NCI-H2171 (cell line): ENCODE data around the gene SLC27A1.
"Not testable (repeated sequence)": the region's sequence is repeated elsewhere in the genome, so short reads cannot be mapped to it uniquely, and the experiment has no call there.

ENCODE experiments used
- DNase-seq: peaks from one replicate; lab custom pipeline; 2025; lab: John Stamatoyannopoulos, UW

Gene SLC27A1

DNA sequence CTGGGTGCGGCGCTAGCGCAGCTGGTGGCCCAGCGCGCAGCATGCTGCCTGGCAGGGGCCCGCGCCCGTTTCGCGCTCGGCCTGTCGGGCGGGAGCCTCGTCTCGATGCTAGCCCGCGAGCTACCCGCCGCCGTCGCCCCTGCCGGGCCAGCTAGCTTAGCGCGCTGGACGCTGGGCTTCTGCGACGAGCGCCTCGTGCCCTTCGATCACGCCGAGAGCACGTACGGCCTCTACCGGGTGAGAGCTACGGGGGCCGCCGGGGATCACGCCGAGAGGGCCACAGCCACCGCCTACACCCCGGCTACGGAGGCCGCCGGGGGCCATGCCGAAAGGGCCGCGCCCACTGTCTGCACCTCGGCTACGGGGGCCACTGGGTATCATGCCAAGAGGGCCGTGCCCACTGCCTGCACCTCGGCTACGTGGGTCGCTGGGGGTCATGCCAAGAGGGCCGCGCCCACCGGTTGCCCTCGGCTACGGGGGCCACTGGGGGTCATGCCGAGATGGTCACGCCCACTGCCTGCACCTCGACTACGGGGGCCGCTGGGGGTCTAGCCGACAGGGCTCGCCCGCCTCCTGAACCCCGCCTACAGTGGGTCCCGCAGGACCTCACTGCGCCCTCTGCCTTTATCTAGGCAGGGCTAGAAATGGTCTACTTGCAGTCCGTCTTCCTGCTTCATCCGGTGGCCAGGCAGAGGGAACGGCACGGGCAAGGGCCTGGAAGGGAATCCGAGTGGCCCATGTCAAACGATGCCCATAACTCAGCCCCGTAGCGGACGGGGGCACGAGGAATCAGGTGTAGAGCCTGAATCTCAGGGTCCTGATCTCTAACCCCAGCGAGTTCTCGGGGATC, 41.6 kb downstream of the SLC27A1 start:
- DNase-seq, result peak; percentile 69

GRCh38 chr19:17512574-17512939, 42.2 kb downstream of the SLC27A1 start:
- DNase-seq, result no peak

DNA sequence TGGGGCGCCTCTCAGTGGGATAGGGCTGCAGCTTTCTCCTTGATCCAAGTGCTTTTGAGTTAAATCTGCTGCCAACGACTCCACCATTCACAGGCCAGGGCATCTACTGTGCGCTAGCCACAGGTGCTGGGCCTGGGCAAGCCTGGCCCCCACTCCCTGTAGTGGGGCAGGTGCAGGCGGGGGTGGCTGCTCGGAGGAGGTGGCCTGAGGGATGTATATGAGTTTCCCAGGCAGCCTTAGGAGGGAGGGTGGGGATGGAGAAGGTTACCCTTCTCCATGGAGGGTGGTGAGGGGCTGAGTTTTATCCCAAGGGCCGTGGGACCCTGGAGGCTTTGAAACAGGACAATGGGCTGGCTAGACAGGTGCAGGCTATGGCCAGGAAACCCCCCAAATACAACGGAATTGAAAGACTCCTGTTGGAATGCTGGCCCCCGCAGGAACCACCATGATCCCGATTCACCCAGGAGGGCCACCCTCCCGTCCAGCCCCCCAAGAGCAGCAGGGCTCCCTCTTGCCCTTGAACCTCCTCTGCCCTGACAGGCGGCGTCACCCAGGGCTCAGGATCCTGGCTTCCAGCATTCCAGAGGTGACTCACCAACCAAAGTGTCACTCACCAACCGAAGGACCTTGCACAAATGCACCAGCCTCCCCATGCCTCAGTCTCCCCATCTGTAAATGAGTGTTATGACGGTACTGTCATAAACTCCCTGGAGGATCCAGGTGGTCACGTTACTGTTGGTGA, 45.3 kb downstream of the SLC27A1 start:
- DNase-seq, result no peak

GRCh38 chr19:17517898-17518297, 47.6 kb downstream of the SLC27A1 start:
- DNase-seq, result no peak

- not testable (repeated sequence) for DNase-seq
Observed at GRCh38 chr19:17518654-17519053, 48.3 kb downstream of the SLC27A1 start.

DNA sequence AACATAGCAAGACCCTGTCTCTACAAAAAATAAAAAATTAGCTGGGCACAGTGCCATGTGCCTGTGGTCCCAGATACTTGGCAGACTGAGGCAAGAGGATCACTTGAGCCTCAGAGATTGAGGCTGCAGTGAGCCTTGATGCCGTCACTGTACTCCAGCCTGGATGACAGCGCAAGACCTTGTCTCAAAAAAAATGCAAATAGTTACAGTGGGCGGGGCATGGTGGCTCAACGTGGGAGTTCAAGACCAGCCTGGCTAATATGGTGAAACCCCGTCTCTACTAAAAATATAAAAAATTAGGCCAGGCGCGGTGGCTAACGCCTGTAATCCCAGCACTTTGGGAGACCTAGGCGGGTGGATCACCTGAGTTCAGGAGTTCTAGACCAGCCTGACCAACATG, 49.6 kb downstream of the SLC27A1 start:
- no peak for DNase-seq

GRCh38 chr19:17520865-17521264, 50.5 kb downstream of the SLC27A1 start:
- DNase-seq, result no peak

DNA sequence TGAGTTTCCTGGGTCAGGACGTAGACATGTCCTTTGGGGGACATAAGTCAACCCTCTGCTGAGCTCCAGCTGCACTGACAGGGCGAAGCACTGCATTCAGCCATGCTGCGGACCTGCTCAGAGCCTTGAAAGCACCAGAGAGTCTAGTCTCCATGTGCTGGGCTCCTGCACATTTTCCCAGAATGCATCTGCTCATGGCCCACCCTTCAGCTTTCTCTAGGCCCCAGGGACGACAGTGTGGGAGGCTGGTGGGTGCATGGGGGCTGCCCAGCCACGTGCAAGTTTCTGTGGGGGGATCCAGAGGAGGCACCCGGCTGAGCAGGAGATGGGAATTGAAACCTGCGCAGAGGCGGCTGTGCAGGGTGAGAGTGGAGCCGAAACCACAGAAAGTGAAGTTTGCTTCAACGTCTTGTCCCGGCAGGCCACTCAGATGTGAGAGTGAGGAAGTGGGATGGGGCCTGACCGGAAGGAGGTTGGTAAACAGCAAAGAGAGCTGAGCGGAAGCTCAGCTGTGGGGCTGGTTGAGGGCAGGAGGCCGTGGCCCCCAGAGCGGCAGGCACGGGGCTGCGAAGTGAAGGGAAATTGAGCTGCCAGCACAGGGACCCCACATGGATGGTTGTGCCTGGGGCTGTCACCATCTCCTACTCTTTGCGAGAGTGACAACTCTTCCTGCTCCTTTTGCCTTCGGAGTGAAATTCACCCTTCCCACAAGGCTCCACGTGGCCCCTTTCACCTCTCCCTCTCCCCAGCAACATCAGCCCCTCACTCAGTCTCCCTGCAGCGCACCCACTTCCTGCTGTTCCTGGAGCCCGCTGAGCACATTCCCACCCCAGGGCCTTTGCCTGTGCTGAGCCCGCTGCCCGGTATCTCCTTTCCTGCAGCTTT, 52.9 kb downstream of the SLC27A1 start:
- DNase-seq, result no peak

GRCh38 chr19:17524651-17525050, 54.3 kb downstream of the SLC27A1 start:
- no peak for DNase-seq

GRCh38 chr19:17525141-17525540, 54.8 kb downstream of the SLC27A1 start:
- DNase-seq, result no peak

DNA sequence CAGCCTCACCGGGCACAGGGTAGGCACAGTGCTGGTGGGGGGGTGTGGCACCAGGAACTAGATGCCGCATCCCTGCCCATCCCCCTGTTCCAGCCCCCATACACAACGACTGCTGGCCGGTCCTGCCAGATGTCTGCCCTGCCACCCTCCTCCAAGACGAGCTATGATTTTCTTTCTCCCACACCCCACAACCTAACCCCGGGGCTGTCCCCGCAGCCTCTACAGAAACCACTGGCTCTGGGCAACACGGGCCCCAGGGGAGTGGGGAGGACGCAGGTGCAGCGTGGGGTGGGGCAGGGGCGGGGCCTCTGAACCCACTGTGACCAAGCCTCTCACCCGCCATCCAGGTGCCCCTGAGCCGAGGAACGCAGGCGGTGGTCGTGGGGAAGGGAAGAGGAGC, 56.6 kb downstream of the SLC27A1 start:
- DNase-seq, result no peak

GRCh38 chr19:17527326-17527725, 57.0 kb downstream of the SLC27A1 start:
- DNase-seq, result no peak

DNA sequence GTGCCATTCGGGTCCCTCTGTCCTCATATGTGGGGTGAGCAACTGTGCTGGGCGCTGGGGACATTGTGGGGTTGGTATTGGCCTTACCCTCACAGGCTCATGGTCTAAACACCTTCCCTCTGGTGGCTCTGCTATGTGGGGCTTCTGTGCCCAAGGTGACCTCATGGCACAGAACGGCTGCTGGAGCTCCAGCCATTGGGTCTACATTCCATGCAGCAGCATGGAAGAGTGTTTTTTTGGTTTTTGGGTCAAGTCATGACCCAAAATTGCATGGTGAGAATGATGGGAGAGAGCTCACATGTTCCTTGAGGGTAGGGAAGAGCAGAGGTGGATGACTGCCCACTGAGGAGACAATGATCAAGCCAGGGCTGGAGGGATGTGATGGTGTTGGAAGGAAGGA, 58.3 kb downstream of the SLC27A1 start:
- no peak for DNase-seq

DNA sequence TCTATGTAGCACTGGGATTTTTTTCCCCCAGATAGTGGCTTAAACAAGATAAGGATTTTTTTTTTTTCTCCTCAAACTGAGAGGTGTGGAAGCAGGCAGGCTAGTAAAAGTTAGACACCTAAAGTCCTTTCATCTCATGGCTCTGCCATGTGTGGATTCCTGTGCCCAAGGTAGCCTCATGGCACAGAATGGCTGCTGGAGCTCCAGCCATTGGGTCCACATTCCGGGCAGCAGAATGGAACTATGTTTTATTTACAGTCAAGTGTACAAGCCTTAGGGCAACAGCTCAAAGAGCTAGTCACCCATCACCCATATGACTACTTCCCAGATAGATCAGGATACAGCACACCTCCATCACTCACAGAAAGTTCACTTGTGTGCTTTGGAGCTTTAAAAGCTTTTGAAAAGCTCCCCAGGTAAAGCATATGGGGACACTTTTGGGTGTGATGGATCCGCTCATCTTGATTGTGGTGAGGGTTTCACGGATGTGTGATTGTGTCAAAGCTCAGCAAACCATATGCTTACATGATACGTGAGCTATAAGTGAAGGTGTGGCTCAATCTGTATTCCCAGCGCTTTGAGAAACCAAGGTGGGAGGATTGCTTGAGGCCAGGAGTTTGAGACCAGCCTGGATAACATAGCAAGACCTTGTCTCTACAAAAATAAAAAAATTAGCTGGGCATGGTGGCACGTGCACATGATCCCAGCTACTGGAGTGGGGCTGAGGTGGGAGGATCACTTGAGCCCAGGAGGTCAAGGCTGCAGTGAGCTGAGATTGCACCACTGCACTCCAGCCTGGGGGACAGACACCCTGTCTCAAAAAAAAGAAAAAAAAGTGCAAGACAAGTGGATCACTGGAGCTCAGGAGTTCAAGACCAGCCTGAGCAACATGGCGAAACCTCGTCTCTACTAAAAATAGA, 59.2 kb downstream of the SLC27A1 start:
- no peak for DNase-seq

GRCh38 chr19:17530586-17530985, 60.3 kb downstream of the SLC27A1 start:
- no peak for DNase-seq

GRCh38 chr19:17532116-17532515, 61.8 kb downstream of the SLC27A1 start:
- DNase-seq, result no peak

DNA sequence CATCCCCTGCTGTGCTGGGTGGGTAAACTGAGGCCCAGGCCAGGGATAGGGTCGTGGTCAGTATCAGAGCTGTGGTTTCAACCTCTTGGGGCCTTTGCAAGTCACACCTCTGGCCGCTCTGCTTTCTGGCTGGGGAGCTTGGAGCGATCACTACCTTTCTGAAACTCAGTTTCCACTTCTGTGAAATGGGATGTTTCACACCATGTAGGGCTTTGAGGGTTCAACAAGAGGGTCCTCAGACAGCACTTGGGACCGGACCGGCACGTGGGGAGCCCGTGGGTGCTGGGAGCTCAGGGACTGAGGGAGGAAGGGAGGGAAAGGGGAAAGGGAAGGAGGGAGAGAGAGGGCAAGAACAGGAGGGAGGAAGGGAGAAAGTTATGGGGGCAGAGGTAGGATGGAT, 62.2 kb downstream of the SLC27A1 start:
- DNase-seq, result no peak

- DNase-seq, result no peak
Observed at GRCh38 chr19:17534767-17535166, 64.4 kb downstream of the SLC27A1 start.

GRCh38 chr19:17536955-17537354, 66.6 kb downstream of the SLC27A1 start:
- DNase-seq, result no peak

DNA sequence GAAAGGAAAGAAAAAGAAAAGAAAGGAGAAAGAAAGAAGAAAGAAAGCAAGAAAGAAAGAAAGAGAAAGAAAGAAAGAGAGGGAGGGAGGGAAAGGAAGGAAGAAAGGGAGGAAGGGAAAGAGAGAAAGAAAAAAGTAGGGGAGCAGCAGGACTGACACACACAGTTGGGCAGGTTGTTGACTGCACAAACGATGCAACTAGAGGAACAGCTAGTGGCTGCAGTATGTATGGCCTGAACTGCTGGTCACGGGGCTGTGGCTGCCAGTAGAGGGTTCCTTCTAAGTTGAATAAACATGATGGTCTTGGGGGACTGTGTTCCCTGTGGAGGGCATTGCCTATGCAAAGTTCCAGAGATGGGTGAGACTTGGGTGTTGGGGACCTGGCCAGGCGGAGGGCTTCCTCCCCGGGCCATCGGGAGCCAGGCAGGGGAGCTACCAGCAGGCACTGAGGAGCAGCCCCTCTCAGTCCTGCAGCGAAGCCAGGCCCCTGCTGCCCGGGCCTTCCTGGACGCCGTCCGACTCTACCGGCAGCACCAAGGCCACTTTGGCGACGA, 68.4 kb downstream of the SLC27A1 start:
- DNase-seq, result no peak
